ENCODE results near the gene STK38L.

The STK38L gene

DNA sequence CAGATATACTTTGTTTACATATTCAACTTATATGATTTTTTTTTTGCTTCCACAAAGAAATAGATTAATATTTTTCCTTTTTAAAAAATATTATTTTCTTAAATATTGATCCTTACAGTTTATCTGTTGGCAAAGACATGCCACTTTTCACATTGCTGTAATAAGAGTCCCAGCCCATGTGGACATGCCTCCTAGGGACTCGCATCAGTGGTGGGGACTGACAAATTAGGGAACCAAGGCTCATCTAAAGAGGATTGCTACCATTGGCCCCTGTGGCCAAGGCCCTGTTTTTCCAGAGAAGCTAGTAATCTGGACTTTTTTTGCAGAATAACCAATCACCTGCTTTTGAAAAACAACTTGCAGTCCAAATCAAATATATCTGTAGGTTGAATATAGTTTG is 60.8 kb downstream of the STK38L start:
- no peak overlapping the region for H3K4me3 ChIP-seq (ENCODE audit: low read depth, low read length)
- no peak for DNase-seq (ENCODE audit: low read depth)
- TF ChIP-seq, protein P1, sequence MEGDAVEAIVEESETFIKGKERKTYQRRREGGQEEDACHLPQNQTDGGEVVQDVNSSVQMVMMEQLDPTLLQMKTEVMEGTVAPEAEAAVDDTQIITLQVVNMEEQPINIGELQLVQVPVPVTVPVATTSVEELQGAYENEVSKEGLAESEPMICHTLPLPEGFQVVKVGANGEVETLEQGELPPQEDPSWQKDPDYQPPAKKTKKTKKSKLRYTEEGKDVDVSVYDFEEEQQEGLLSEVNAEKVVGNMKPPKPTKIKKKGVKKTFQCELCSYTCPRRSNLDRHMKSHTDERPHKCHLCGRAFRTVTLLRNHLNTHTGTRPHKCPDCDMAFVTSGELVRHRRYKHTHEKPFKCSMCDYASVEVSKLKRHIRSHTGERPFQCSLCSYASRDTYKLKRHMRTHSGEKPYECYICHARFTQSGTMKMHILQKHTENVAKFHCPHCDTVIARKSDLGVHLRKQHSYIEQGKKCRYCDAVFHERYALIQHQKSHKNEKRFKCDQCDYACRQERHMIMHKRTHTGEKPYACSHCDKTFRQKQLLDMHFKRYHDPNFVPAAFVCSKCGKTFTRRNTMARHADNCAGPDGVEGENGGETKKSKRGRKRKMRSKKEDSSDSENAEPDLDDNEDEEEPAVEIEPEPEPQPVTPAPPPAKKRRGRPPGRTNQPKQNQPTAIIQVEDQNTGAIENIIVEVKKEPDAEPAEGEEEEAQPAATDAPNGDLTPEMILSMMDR (IDR thresholded peaks at IDR 0.05; ENCODE audit: insufficient read depth, low read depth, low read length, missing control alignments), result no peak

DNA sequence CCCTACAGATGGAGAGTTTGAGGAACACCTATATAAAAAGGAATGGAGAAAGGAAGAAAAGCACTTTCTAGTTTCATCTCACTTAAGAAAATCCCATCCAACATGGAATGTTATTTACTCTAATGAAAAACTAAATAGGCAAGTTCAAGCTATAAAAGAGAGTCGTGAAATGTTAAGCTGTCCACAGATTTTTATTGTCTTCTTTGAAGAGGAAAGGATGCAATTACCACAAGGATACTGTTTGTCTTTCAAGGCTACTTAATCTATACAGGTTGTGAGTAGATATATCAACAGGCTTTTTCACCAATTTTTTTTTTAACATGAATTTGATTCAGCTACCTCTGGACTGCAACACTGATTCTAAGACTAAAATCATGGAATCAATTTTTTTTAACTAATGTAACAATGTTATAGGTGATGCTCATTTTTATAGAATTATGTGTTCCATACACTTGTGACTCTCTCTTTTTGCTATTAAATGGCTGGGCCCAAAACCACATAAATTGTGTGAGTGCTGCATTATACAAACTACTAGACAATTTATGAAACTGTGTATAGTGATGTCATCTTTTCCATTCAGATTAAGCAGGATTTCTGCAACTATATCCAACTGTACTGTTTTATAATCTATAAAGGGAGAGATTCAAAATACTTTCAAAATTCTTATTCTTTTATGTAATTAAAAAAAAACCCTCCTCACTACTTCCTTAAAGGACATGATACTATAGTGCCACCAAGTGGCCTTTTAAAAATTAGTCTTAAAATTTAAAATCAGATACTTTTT is 61.8 kb downstream of the STK38L start:
- peak; percentile 47 for DNase-seq (ENCODE audit: low read depth)
- H3K4me3 ChIP-seq (ENCODE audit: low read depth, low read length), result no peak overlapping the region
- TF ChIP-seq, protein P1 (IDR thresholded peaks at IDR 0.05; ENCODE audit: insufficient read depth, low read depth, low read length, missing control alignments), result peak; percentile 22

DNA sequence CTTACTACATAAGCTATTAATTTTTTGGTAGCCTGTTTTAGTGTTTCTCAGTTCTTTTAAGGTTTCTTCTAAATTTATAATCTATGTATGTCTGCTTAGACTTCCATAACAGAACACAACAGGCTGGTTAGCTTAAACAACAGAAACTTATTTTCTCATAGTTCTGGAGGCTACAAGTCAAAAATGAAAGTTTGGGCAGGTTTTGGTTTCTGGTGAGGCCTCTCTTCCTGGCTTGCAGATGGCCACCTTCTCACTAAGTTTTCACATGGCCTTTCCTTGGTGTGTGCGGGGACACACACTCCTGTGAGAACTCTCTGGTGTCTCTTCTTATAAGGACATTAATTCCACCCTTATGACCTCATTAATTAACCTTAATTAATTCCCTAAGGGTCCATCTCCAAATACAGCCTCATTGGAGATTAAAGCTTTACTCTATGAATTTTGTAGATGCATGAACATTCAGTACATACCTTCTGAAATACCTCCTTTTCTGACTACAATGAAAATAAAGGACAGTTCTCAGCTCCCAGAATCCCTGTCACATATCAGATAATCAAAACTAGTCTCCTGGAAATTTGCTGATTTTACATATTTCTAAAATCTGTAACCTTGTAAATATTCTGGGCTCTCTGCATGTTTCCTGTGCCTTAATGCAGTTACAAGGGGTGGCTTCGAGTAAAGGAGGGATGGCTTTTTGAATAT is 65.4 kb downstream of the STK38L start:
- DNase-seq (ENCODE audit: low read depth), result peak; percentile 80
- TF ChIP-seq, protein P1 (IDR thresholded peaks at IDR 0.05; ENCODE audit: insufficient read depth, low read depth, low read length, missing control alignments), result no peak
- no peak overlapping the region for H3K4me3 ChIP-seq (ENCODE audit: low read depth, low read length)

DNA sequence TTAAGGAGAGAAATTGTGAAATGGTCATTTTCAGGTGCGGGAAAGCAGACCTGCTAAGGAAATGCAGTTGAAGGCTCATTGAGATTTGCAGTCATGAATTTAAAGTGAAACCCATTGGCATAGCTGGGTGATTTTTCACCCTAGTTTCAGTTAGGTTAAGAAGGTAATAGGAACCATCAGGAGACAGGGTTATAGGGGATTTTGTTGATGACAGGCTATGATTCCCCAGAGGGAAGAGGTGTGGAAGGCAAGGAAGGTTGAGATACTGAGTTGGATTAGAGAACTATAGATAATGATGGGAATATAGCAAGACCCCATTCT is 65.9 kb downstream of the STK38L start:
- TF ChIP-seq, protein P1 (IDR thresholded peaks at IDR 0.05; ENCODE audit: insufficient read depth, low read depth, low read length, missing control alignments), result no peak
- DNase-seq (ENCODE audit: low read depth), result peak; percentile 45
- no peak overlapping the region for H3K4me3 ChIP-seq (ENCODE audit: low read depth, low read length)

DNA sequence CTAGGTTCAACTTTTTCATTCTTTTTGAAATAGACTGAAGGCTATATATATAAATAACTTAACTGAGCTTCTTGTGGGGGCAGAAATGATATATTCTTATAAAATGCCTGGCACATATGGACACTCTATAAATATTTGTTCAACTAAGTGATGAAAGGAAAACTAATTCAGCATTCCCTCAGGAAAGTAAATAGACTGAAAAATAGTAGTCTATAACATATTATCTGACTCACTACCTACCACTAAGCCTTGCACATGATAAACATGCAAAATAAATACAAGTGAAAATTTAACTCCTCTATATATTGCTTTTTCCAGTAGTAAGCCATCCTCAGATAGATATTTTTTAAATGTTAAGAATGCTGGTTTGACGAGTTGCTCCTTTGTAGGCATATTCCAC is 72.9 kb downstream of the STK38L start:
- TF ChIP-seq, protein P1 (IDR thresholded peaks at IDR 0.05; ENCODE audit: insufficient read depth, low read depth, low read length, missing control alignments), result no peak
- no peak for DNase-seq (ENCODE audit: low read depth)
- no peak overlapping the region for H3K4me3 ChIP-seq (ENCODE audit: low read depth, low read length)

DNA sequence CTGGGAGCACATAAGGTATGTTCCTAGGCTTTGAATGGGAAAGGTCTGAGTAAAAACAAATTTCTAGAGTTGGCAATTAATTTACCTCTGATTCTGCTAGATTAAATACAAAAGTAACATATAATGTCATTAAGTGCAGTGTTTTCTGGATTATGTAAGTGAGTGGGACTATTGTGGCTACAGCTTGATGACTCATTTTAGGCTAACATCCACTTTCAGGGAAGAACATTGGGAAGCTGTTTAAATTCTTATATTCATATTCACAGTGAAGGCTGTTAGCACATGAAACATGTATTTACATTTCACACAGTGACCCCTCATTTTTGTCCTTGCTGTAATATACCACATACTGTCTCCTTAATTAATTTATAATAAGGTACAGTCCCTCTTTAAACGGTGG is 75.3 kb downstream of the STK38L start:
- TF ChIP-seq, protein P1 (IDR thresholded peaks at IDR 0.05; ENCODE audit: insufficient read depth, low read depth, low read length, missing control alignments), result no peak
- H3K4me3 ChIP-seq (ENCODE audit: low read depth, low read length), result no peak overlapping the region
- DNase-seq (ENCODE audit: low read depth), result no peak

All from GM12865 (cell line).